A673 (cell line): ENCODE measurements around the gene NAGA.

Source experiments
- CTCF ChIP-seq: fragments of 300-800, 200-600 bp; sonication (generic); conservative IDR thresholded peaks from 2 replicates; pipeline ENCODE4 v1.5.1; 2017; ENCODE audit warnings: low read depth, mild to moderate bottlenecking, antibody characterized with exemption, low read length, moderate library complexity, mixed read lengths
- EZH2 ChIP-seq: fragments of 200-600 bp; sonication (generic); IDR thresholded peaks from 2 replicates; pipeline ENCODE4 v1.6.1; 2017; ENCODE audit warnings: borderline replicate concordance, low read depth, mild to moderate bottlenecking, mixed read lengths, antibody characterized with exemption, low read length; ENCODE audit not compliant: poor library complexity, severe bottlenecking

- no peak for TF ChIP-seq CTCF
- no peak for TF ChIP-seq EZH2
These were observed 17.8 kb downstream of the NAGA start for GRCh38 chr22:42052765-42053164.
